ENCODE results near the gene NUCB2. TPM values are rescaled to one million over a fixed set of nuclear protein-coding genes. Genes with fewer than 3 reads are reported as not detected.
A peak's percentile ranks its signal among the peaks of the same experiment; 100 is the strongest.

The NUCB2 gene
- total RNA-seq, 1 donor from 2014 or later, result 6.8 TPM

GRCh38 chr11:17333799-17334586, 57.5 kb downstream of the NUCB2 start:
- ChIA-PET CTCF (no interaction called here), POLR2A (no interaction called here)
- DNase-seq, result no peak
- no peak for TF ChIP-seq CTCF (IDR thresholded peaks at IDR 0.05)
- no peak for ATAC-seq (ENCODE audit: low read depth)
- H3K4me3 Mint-ChIP-seq, result no peak overlapping the region
- H3K27ac Mint-ChIP-seq, result no peak overlapping the region
- intact Hi-C loops (cut with micrococcal nuclease), result no loop called here
- no peaks in the 10 kb centered on the region for H3K27me3 Mint-ChIP-seq
- H3K9me3 Mint-ChIP-seq, result no peaks in the 10 kb centered on the region
- H3K4me1 Mint-ChIP-seq, result no peaks in the 10 kb centered on the region
- H3K36me3 Mint-ChIP-seq (ENCODE audit: low read depth), result no peaks in the 10 kb centered on the region

GRCh38 chr11:17343257-17343656, 66.7 kb downstream of the NUCB2 start:
- Mint-ChIP-seq H3K9me3 (no peaks in the 10 kb centered on the region), H3K27me3 (no peaks in the 10 kb centered on the region), H3K4me1 (no peaks in the 10 kb centered on the region), H3K27ac (no peak overlapping the region), H3K4me3 (no peak overlapping the region), H3K36me3 (ENCODE audit: low read depth) (no peaks in the 10 kb centered on the region)
- no peak for ATAC-seq (ENCODE audit: low read depth)
- ChIA-PET POLR2A (no interaction called here), CTCF (no interaction called here)
- intact Hi-C loops (cut with micrococcal nuclease), result no loop called here
- no peak for DNase-seq
- no peak for TF ChIP-seq CTCF (IDR thresholded peaks at IDR 0.05)

DNA sequence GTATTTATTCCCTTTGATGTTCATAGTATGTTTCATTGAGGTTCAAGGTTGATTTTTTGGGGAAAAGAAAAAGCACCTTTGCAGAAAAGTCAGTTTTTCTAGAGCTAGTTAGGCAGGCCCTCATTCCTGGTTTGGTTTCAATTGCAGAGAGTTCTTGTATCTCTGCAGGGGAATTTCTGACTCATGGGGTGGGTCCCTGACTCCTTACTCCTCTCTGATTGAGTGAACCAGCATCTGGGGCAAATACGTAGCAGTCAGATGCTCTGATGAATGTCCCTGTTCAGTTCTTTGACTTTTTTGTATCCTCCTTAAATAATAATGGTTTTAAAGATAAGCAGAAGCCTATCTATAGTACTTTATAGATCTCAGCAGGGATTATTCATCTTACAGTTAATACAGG, 67.4 kb downstream of the NUCB2 start:
- no peaks in the 10 kb centered on the region for H3K36me3 Mint-ChIP-seq (ENCODE audit: low read depth)
- no peak for TF ChIP-seq CTCF (IDR thresholded peaks at IDR 0.05)
- no peak overlapping the region for H3K4me3 Mint-ChIP-seq
- no peak for ATAC-seq (ENCODE audit: low read depth)
- H3K9me3 Mint-ChIP-seq, result no peaks in the 10 kb centered on the region
- no peak for DNase-seq
- H3K27ac Mint-ChIP-seq, result no peak overlapping the region
- no peaks in the 10 kb centered on the region for H3K27me3 Mint-ChIP-seq
- CTCF ChIA-PET, result no interaction called here
- intact Hi-C loops (cut with micrococcal nuclease), result no loop called here
- POLR2A ChIA-PET, result no interaction called here
- H3K4me1 Mint-ChIP-seq, result no peaks in the 10 kb centered on the region

DNA sequence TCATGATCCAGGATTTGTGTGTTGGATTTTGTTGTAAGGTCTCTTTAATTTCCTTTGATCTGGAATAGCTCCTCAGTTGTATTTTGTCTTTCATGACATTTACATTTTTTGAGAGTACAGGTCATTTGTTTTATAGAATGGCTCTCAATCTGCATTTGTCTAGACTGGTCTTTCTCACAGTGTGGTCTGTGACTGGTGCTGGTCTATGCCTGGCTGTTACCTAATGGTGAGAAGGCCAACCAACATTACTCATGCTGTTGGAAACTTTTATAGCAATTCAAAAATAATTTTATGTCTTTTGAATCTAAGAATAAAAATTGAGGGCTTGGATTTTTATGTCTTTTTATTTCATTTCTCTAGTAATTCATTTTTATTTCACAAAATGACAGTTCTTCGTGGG, 71.1 kb downstream of the NUCB2 start:
- Mint-ChIP-seq H3K9me3 (no peaks in the 10 kb centered on the region), H3K27me3 (peaks cover 15% of the 10 kb centered on the region), H3K27ac (no peak overlapping the region), H3K4me3 (no peak overlapping the region), H3K36me3 (ENCODE audit: low read depth) (no peaks in the 10 kb centered on the region), H3K4me1 (peaks cover 12% of the 10 kb centered on the region)
- ChIA-PET CTCF (no interaction called here), POLR2A (no interaction called here)
- DNase-seq, result no peak
- TF ChIP-seq CTCF (IDR thresholded peaks at IDR 0.05), result no peak
- intact Hi-C loops (cut with micrococcal nuclease), result no loop called here
- ATAC-seq (ENCODE audit: low read depth), result no peak

GRCh38 chr11:17350455-17351171, 74.1 kb downstream of the NUCB2 start:
- TF ChIP-seq CTCF (IDR thresholded peaks at IDR 0.05), result no peak
- Mint-ChIP-seq H3K4me1 (peaks cover 32% of the 10 kb centered on the region), H3K36me3 (ENCODE audit: low read depth) (no peaks in the 10 kb centered on the region), H3K27ac (no peak overlapping the region), H3K9me3 (no peaks in the 10 kb centered on the region), H3K4me3 (peak overlapping the region; percentile 87), H3K27me3 (peaks cover 32% of the 10 kb centered on the region)
- ATAC-seq (ENCODE audit: low read depth) (no peak), DNase-seq (no peak)
- ChIA-PET CTCF (no interaction called here), POLR2A (no interaction called here)
- intact Hi-C loops (cut with micrococcal nuclease), result loop anchor here (1.0 to 10.0 kb wide), 5 partner anchors 116 to 972 kb away; partner anchors contain the start of genes GTF2H1, HPS5 and PIK3C2A

All from activated B cell treated with CpG ODN at 0.5 μM for 24 hours (primary cell).